Mesothelial cell of epicardium (in vitro differentiated cells): ENCODE results near the gene PLD3. TPM values are rescaled to one million over a fixed set of nuclear protein-coding genes. Genes with fewer than 3 reads are reported as not detected.

Experiments used
- DNase-seq, 2 experiments: peaks; one replicate each; pipeline ENCODE4 v3.0.0; 2021; ENCODE audit warnings: low spot score in 2 of 2; ENCODE audit not compliant: unreplicated experiment in 2 of 2
- H3K27ac Mint-ChIP-seq: 2 replicates; pipeline ENCODE4 v1.8.0; 2021; ENCODE audit warnings: mixed read lengths
- H3K27me3 Mint-ChIP-seq: 2 replicates; pipeline ENCODE4 v1.8.0; 2021; ENCODE audit warnings: low read depth, mixed read lengths
- H3K36me3 Mint-ChIP-seq: 2 replicates; pipeline ENCODE4 v1.8.0; 2021; ENCODE audit warnings: mixed read lengths
- H3K4me1 Mint-ChIP-seq: 2 replicates; pipeline ENCODE4 v1.8.0; 2021; ENCODE audit warnings: mixed read lengths
- H3K4me3 Mint-ChIP-seq: 2 replicates; pipeline ENCODE4 v1.8.0; 2021; ENCODE audit warnings: mild to moderate bottlenecking, moderate library complexity, mixed read lengths
- H3K9me3 Mint-ChIP-seq: 2 replicates; pipeline ENCODE4 v1.8.0; 2021; ENCODE audit warnings: mixed read lengths
- CTCF ChIP-seq: fragments of 200-600 bp; sonication (generic); IDR thresholded peaks from one replicate; pipeline ENCODE4 v1.5.0; 2021; ENCODE audit warnings: antibody characterized with exemption; ENCODE audit not compliant: unreplicated experiment
- total RNA-seq: library from RNA; stranded (reverse); gene quantifications from 3 replicates; pipeline ENCODE4 v1.2.1, GENCODE V29; 2021

The PLD3 gene
- total RNA-seq, 1 donor from 2014 or later: 369 TPM

GRCh38 chr19:40371802-40372122 is 23.3 kb downstream of the PLD3 start:
- H3K4me1 Mint-ChIP-seq: peaks cover 5% of the 10 kb centered on the region
- H3K27me3 Mint-ChIP-seq: no peaks in the 10 kb centered on the region
- no peaks in the 10 kb centered on the region for H3K9me3 Mint-ChIP-seq
- no peak for TF ChIP-seq CTCF
- no peak for DNase-seq
- no peak overlapping the region for H3K4me3 Mint-ChIP-seq
- no peak overlapping the region for H3K27ac Mint-ChIP-seq
- peaks cover 23% of the 10 kb centered on the region for H3K36me3 Mint-ChIP-seq

GRCh38 chr19:40374084-40374483 is 25.6 kb downstream of the PLD3 start:
- H3K36me3 Mint-ChIP-seq: peaks cover 26% of the 10 kb centered on the region
- no peaks in the 10 kb centered on the region for H3K9me3 Mint-ChIP-seq
- H3K4me1 Mint-ChIP-seq: no peaks in the 10 kb centered on the region
- no peak for DNase-seq
- no peak overlapping the region for H3K27ac Mint-ChIP-seq
- no peaks in the 10 kb centered on the region for H3K27me3 Mint-ChIP-seq
- H3K4me3 Mint-ChIP-seq: no peak overlapping the region
- TF ChIP-seq CTCF: no peak

- H3K27me3 Mint-ChIP-seq: no peaks in the 10 kb centered on the region
- TF ChIP-seq CTCF: no peak
- no peak overlapping the region for H3K4me3 Mint-ChIP-seq
- no peak for DNase-seq
- H3K36me3 Mint-ChIP-seq: peaks cover 29% of the 10 kb centered on the region
- no peak overlapping the region for H3K27ac Mint-ChIP-seq
- no peaks in the 10 kb centered on the region for H3K9me3 Mint-ChIP-seq
- H3K4me1 Mint-ChIP-seq: no peaks in the 10 kb centered on the region
Observed at GRCh38 chr19:40376286-40376862, 27.9 kb downstream of the PLD3 start.

- H3K4me3 Mint-ChIP-seq: no peak overlapping the region
- no peak for DNase-seq
- no peak for TF ChIP-seq CTCF
- H3K27me3 Mint-ChIP-seq: no peaks in the 10 kb centered on the region
- no peak overlapping the region for H3K27ac Mint-ChIP-seq
- no peaks in the 10 kb centered on the region for H3K4me1 Mint-ChIP-seq
- H3K9me3 Mint-ChIP-seq: no peaks in the 10 kb centered on the region
- H3K36me3 Mint-ChIP-seq: peaks cover 27% of the 10 kb centered on the region
Observed at GRCh38 chr19:40377876-40378385, 29.4 kb downstream of the PLD3 start.

GRCh38 chr19:40378509-40378908 is 30.0 kb downstream of the PLD3 start:
- Mint-ChIP-seq H3K36me3 (peaks cover 26% of the 10 kb centered on the region), H3K27me3 (no peaks in the 10 kb centered on the region), H3K4me3 (no peak overlapping the region), H3K9me3 (no peaks in the 10 kb centered on the region), H3K27ac (no peak overlapping the region), H3K4me1 (no peaks in the 10 kb centered on the region)
- TF ChIP-seq CTCF: no peak
- no peak for DNase-seq
